K562 (cell line): Measurements from ENCODE around the gene SLC1A1. TPM values are rescaled to one million over a fixed set of nuclear protein-coding genes. Genes with fewer than 3 reads are reported as not detected.
A peak's percentile ranks its signal among the peaks of the same experiment; 100 is the strongest.

ENCODE experiments used
- ATAC-seq: fragments of 200-7000 bp; cut with Tn5 transposase; 3 replicates; pipeline ENCODE4 v1.9.1; 2020; ENCODE audit warnings: moderate library complexity
- Bru-seq: library from RNA; stranded (reverse); fragments of 400-500 nt; gene quantifications from one replicate; lab custom pipeline; 2021; lab: Mats Ljungman, UMichigan
- BruChase-seq, 2 experiments: library from RNA; stranded (reverse); fragments of 400-500 nt; gene quantifications; one replicate each; lab custom pipeline; 2021; lab: Mats Ljungman, UMichigan
- BruUV-seq: library from RNA; stranded (reverse); fragments of 400-500 nt; replicated peaks from 2 replicates; lab custom pipeline; 2021; lab: Mats Ljungman, UMichigan
- CTCF ChIA-PET: fragments of 300-600 bp; formaldehyde crosslinking; extraction: SDS; loops from one replicate; lab custom pipeline; 2021; ENCODE audit warnings: low intra/inter-chr PET ratio; lab: Yijun Ruan, JAX
- POLR2A ChIA-PET: fragments of 300-600, 350-650 bp; sonication (Branson Sonifier 250); formaldehyde crosslinking; extraction: SDS; loops from one replicate; lab custom pipeline; 2021; ENCODE audit warnings: antibody characterized with exemption, inconsistent platforms; lab: Yijun Ruan, JAX
- DNase-seq, 4 experiments: peaks; one replicate each; pipeline versions ENCODE4 v3.0.0 to v3.0.0-alpha.2; 2011 to 2018; ENCODE audit warnings: low spot score in 3 of 4, mixed read lengths in 3 of 4; ENCODE audit errors: extremely low read depth in 1 of 4
- FAIRE-seq: peaks from 2 replicates; lab custom pipeline; 2011; peaks lifted over from hg19 to GRCh38; lab: Jason Lieb, UNC
- H2AFZ ChIP-seq: 2 replicates; pipeline ENCODE4 v1.6.0; 2011; ENCODE audit warnings: low read depth, low read length, control low read depth, inconsistent platforms
- H3K27ac ChIP-seq: fragments of 200-600 bp; 3 replicates; pipeline ENCODE4 v1.8.0; 2011; ENCODE audit warnings: low read depth, mild to moderate bottlenecking, control low read depth, inconsistent platforms, low read length, moderate library complexity, mixed read lengths; ENCODE audit errors: extremely low read depth
- H3K27me3 ChIP-seq, 2 experiments: fragments of 300-600 bp in 1 of 2; 2 replicates in 1 of 2; 3 replicates in 1 of 2; pipeline versions ENCODE4 v1.6.0 to v1.8.0; 2011; ENCODE audit warnings: inconsistent platforms in 2 of 2, low read length in 2 of 2, mild to moderate bottlenecking in 1 of 2, mixed read lengths in 1 of 2, moderate library complexity in 1 of 2; ENCODE audit not compliant: control insufficient read depth in 2 of 2, insufficient read depth in 2 of 2
- H3K36me3 ChIP-seq: fragments of 300-600 bp; 3 replicates; pipeline ENCODE4 v1.8.0; 2011; ENCODE audit warnings: mild to moderate bottlenecking, low read length, inconsistent platforms; ENCODE audit not compliant: control insufficient read depth, insufficient read depth
- H3K4me1 ChIP-seq, 2 experiments: fragments of 200-600 bp in 1 of 2; replicated peaks in 1 of 2; 2 replicates in 1 of 2; 3 replicates in 1 of 2; pipeline versions ENCODE4 v1.5.1 to v1.8.0; 2011; ENCODE audit warnings: inconsistent platforms in 2 of 2, low read length in 2 of 2, mild to moderate bottlenecking in 1 of 2, mixed read lengths in 1 of 2, moderate library complexity in 1 of 2; ENCODE audit not compliant: control insufficient read depth in 2 of 2, insufficient read depth in 2 of 2
- H3K4me2 ChIP-seq: 2 replicates; pipeline ENCODE4 v1.6.1; 2011; ENCODE audit warnings: low read length, control low read depth, inconsistent platforms, mixed read lengths; ENCODE audit not compliant: insufficient read depth
- H3K4me3 ChIP-seq: fragments of 200-600 bp; sonication (generic), shearing (Covaris generic); 2 replicates; pipeline ENCODE4 v1.5.1; 2016; ENCODE audit warnings: control low read depth, inconsistent platforms
- H3K79me2 ChIP-seq: fragments of 200-600 bp; 3 replicates; pipeline ENCODE4 v1.8.0; 2011; ENCODE audit warnings: low read length, inconsistent platforms; ENCODE audit not compliant: control insufficient read depth, insufficient read depth
- H3K9ac ChIP-seq, 2 experiments: 2 replicates each; pipeline versions ENCODE4 v1.6.0 to v1.6.1; 2011; ENCODE audit warnings: low read depth in 2 of 2, low read length in 2 of 2, control low read depth in 1 of 2, inconsistent platforms in 1 of 2, mild to moderate bottlenecking in 1 of 2, mixed read lengths in 1 of 2; ENCODE audit not compliant: insufficient read depth in 1 of 2
- H3K9me1 ChIP-seq: one replicate; pipeline ENCODE4 v1.6.0; 2011; ENCODE audit warnings: inconsistent platforms, mild to moderate bottlenecking, low read length, moderate library complexity; ENCODE audit not compliant: control insufficient read depth, insufficient read depth
- H3K9me3 ChIP-seq: replicated peaks from 2 replicates; pipeline ENCODE4 v1.5.1; 2011; ENCODE audit warnings: low read depth, low read length, inconsistent platforms; ENCODE audit not compliant: control insufficient read depth, insufficient read depth
- H4K20me1 ChIP-seq: replicated peaks from 2 replicates; pipeline ENCODE4 v1.6.1; 2011; ENCODE audit warnings: low read length, inconsistent platforms, mixed read lengths; ENCODE audit not compliant: control insufficient read depth, insufficient read depth
- CEBPB ChIP-seq: fragments of 450-650 bp; IDR thresholded peaks from 2 replicates; pipeline ENCODE4 v1.6.1; 2016; ENCODE audit warnings: missing genetic modification characterization, missing compliant biosample characterization
- FIP1L1 ChIP-seq: fragments of 200-400 bp; formaldehyde crosslinking; IDR thresholded peaks from 2 replicates; pipeline ENCODE4 v1.6.1; 2018; ENCODE audit warnings: mild to moderate bottlenecking, low read depth, low read length; ENCODE audit not compliant: poor library complexity, severe bottlenecking
- FOXA3 ChIP-seq, 2 experiments: fragments of 450-650 bp in 1 of 2; sonication (generic) in 1 of 2; formaldehyde crosslinking; IDR thresholded peaks in 1 of 2; conservative IDR thresholded peaks in 1 of 2; 2 replicates each; pipeline versions ENCODE4 v1.4.0 to v1.8.0; 2020 to 2022; ENCODE audit warnings: mild to moderate bottlenecking in 2 of 2, missing genetic modification reagents in 1 of 2
- KLF6 ChIP-seq: fragments of 250-450 bp; sonication (Bioruptor Pico); IDR thresholded peaks from 2 replicates; pipeline ENCODE4 v1.4.0; 2020; ENCODE audit warnings: mild to moderate bottlenecking, moderate library complexity, borderline replicate concordance
- NKRF ChIP-seq: fragments of 450-650 bp; IDR thresholded peaks from 2 replicates; pipeline ENCODE4 v1.6.1; 2016; ENCODE audit warnings: borderline replicate concordance
- NUFIP1 ChIP-seq: fragments of 450-650 bp; IDR thresholded peaks from 2 replicates; pipeline ENCODE4 v1.6.1; 2018; ENCODE audit not compliant: partially characterized antibody
- POLR2A ChIP-seq: fragments of 450-650 bp; conservative IDR thresholded peaks from 2 replicates; pipeline ENCODE4 v1.6.1; 2016
- RCOR1 ChIP-seq, 2 experiments: IDR thresholded peaks; 2 replicates each; pipeline ENCODE4 v1.6.1; 2012; ENCODE audit warnings: low read depth in 2 of 2, low read length in 2 of 2, borderline replicate concordance in 1 of 2, improper control_type of control experiment in 1 of 2
- ZBTB49 ChIP-seq: sonication (generic); formaldehyde crosslinking; IDR thresholded peaks from 2 replicates; pipeline ENCODE4 v1.8.0; 2022; ENCODE audit warnings: missing genetic modification reagents, mild to moderate bottlenecking, borderline replicate concordance
- ZC3H11A ChIP-seq: IDR thresholded peaks from 2 replicates; pipeline ENCODE4 v1.6.1; 2012; ENCODE audit warnings: low read depth, low read length, improper control_type of control experiment
- WGBS: fragments of 100-300 bp; shearing (Covaris generic); methylation state at CpG from one replicate; pipeline ENCODE4 v1.1.6; 2016; ENCODE audit warnings: low coverage, mixed read lengths; ENCODE audit not compliant: insufficient coverage; ENCODE audit errors: missing lambda C conversion rate; 5-methylcytosine and 5-hydroxymethylcytosine counted together
- in situ Hi-C: fragments of 300-500 bp; cut with MboI; formaldehyde crosslinking; loops from 4 replicates; pipeline ENCODE4 v1.15.0; 2018; ENCODE audit warnings: inconsistent platforms, mixed read lengths
- intact Hi-C: fragments of 100-400 bp; cut with micrococcal nuclease; formaldehyde crosslinking; loops from 2 replicates; pipeline ENCODE4 v1.14.2; 2022
- long read RNA-seq, 3 experiments: library from polyadenylated mRNA in 2 of 3; library from RNA in 1 of 3; unstranded in 2 of 3; stranded (forward) in 1 of 3; transcript quantifications; one replicate each; pipeline ENCODE4 v2.0.0, GENCODE V29; 2019 to 2022
- polyA minus RNA-seq, 3 experiments: library from RNA; depleted of rRNA, polyadenylated mRNA; stranded (reverse); fragments of >200 nt; gene quantifications; 2 replicates each; pipeline ENCODE4 v1.2.3, GENCODE V29; 2011
- polyA plus RNA-seq, 8 experiments: library from polyadenylated mRNA; depleted of rRNA in 4 of 8; stranded (reverse) in 5 of 8; unstranded in 3 of 8; fragments of >200 nt; fragmentation: Nextera tagmentation in 2 of 8; fragmentation: Illumina TruSeq in 1 of 8; extraction: Ambion mirVana in 2 of 8; extraction: Trizol in 1 of 8; gene quantifications; 2 replicates each; pipeline versions ENCODE4 v1.2.1 to v1.2.3, GENCODE V29; 2011 to 2014; ENCODE audit warnings: inconsistent platforms in 1 of 8, missing spikeins in 1 of 8
- total RNA-seq, 7 experiments: library from RNA; depleted of rRNA in 6 of 7; stranded (reverse); fragments of >200 nt in 6 of 7; fragmentation: Illumina TruSeq in 2 of 7; extraction: Trizol in 2 of 7; gene quantifications; 2 replicates each; pipeline versions ENCODE4 v1.2.1 to v1.2.3, GENCODE V29; 2011 to 2021; ENCODE audit warnings: low replicate concordance in 1 of 7

The SLC1A1 gene
- not detected in 2 replicates for total RNA-seq (2011; cell fraction: chromatin; rRNA removed; ENCODE audit: low replicate concordance)
- not detected in 2 replicates for total RNA-seq (2011; cell fraction: nucleolus; rRNA removed)
- total RNA-seq (2011; cell fraction: nucleoplasm; rRNA removed): not detected in 2 replicates
- total RNA-seq (2014; rRNA removed) (not detected in 2 replicates), total RNA-seq (2014; rRNA removed; fragmentation: Illumina TruSeq; extraction: Trizol) (not detected in 2 replicates), total RNA-seq (2015; rRNA removed; fragmentation: Illumina TruSeq; extraction: Trizol) (not detected in 2 replicates), total RNA-seq (2021) (0.07 and 0.16 TPM in 2 replicates), polyA plus RNA-seq (2011; rRNA removed) (not detected in 2 replicates), polyA plus RNA-seq (2014; fragmentation: Illumina TruSeq; extraction: Trizol) (not detected in 2 replicates), polyA plus RNA-seq (2014; fragmentation: Nextera tagmentation; extraction: Ambion mirVana) (under 1 TPM in 1 of 2 experiments, not detected in 1; 0.11 TPM), polyA plus RNA-seq (2014; rRNA removed) (not detected in 2 replicates), polyA minus RNA-seq (2011; rRNA and poly(A)+ RNA removed) (not detected in 2 replicates), Bru-seq, nascent RNA (percentile 7 among the genes with signal in this experiment), BruChase-seq, experiment 1, labeled RNA remaining after a 2-hour chase (percentile 2 among the genes with signal in this experiment), BruChase-seq, experiment 2, labeled RNA remaining after a 6-hour chase (percentile 8 among the genes with signal in this experiment)
- not detected in 2 replicates for polyA plus RNA-seq (2011; cell fraction: cytosol; rRNA removed)
- polyA plus RNA-seq (2011; cell fraction: nucleus; rRNA removed): not detected in 2 replicates
- polyA plus RNA-seq (2012): not detected in 2 replicates
- polyA minus RNA-seq (2011; cell fraction: cytosol; rRNA and poly(A)+ RNA removed): not detected in 2 replicates
- polyA minus RNA-seq (2011; cell fraction: nucleus; rRNA and poly(A)+ RNA removed): not detected in 2 replicates
- long read RNA-seq, experiment 1, partial matches to known transcripts: 0 of 12 reads
- long read RNA-seq, experiment 1, other reads (novel, unspliced or antisense): 12 of 12 reads
- long read RNA-seq, experiment 2: 0 reads
- long read RNA-seq, experiment 3: 0 reads

- H4K20me1 ChIP-seq: no peaks in the 10 kb centered on the region
- BruUV-seq: no TSS peak
- no peak within 1 kb of the TSS for H3K9ac ChIP-seq
- ChIA-PET CTCF (no interaction called here), POLR2A (interaction anchor here (0.9 kb wide), 1 partner anchor 33 kb away, joined by 4 read pairs; no protein-coding TSS in a partner anchor)
- no peak within 1 kb of the TSS for H3K4me2 ChIP-seq
- no peaks in the 10 kb centered on the region for H3K36me3 ChIP-seq
- intact Hi-C loops: no loop called here
- H3K79me2 ChIP-seq: no peaks in the 10 kb centered on the region
- in situ Hi-C loops: no loop called here
- no peaks in the 10 kb centered on the region for H3K9me1 ChIP-seq
- peaks cover 0 to 12% of the 10 kb centered on the region in 2 experiments; a peak in 2 of 5 replicates for H3K4me1 ChIP-seq
- no peak within 1 kb of the TSS for H3K4me3 ChIP-seq
- peaks cover 0 to 22% of the 10 kb centered on the region in 2 experiments; a peak in 2 of 5 replicates for H3K27me3 ChIP-seq
- 56% methylated on average over 9 of the region's 72 CpGs for WGBS
- DNase-seq (no peak), FAIRE-seq (no peak), ATAC-seq (no peak; the same call in 2 of the 3 replicates)
- no peaks in the 10 kb centered on the region for H3K9me3 ChIP-seq
- H2AFZ ChIP-seq: no peak within 1 kb of the TSS
- no peak within 1 kb of the TSS for H3K27ac ChIP-seq
- TF ChIP-seq ZBTB49 (CRISPR knock-in tag) (no peak), NUFIP1 (no peak), ZC3H11A (no peak), POLR2A (no peak), FIP1L1 (no peak), NKRF (no peak), CEBPB (tag) (no peak), FOXA3 (CRISPR knock-in tag; conservative IDR thresholded peaks at IDR 0.05 in 1 of 2, IDR thresholded peaks at IDR 0.05 in 1 of 2) (no peak), RCOR1 (IDR thresholded peaks at IDR 0.05; ENCODE audit: borderline replicate concordance in 1 of 2, low read depth in 2 of 2, low read length in 2 of 2) (no peak), KLF6 (CRISPR knock-in tag) (no peak)
These were observed at the start of gene SLC1A1 for GRCh38 chr9:4489919-4490704. SLC1A1 (plus strand) TSS chr9:4490468; CDS start chr9:4490680, 212 bp downstream.
